ES-I3 (cell line): Measurements from ENCODE around the gene QPCTL.
"Not testable (repeated sequence)": the region's sequence is repeated elsewhere in the genome, so short reads cannot be mapped to it uniquely, and the experiment has no call there.

ENCODE experiments used
- H3K36me3 ChIP-seq: 2 replicates; pipeline ENCODE4 v1.6.1; 2013; ENCODE audit warnings: mild to moderate bottlenecking, low read length, control low read depth, moderate library complexity; ENCODE audit not compliant: insufficient read depth
- H3K4me1 ChIP-seq: 2 replicates; pipeline ENCODE4 v1.6.1; 2013; ENCODE audit warnings: mild to moderate bottlenecking, control low read depth, low read length; ENCODE audit not compliant: insufficient read depth
- H3K9ac ChIP-seq: 2 replicates; pipeline ENCODE4 v1.6.1; 2013; ENCODE audit warnings: low read depth, mild to moderate bottlenecking, low read length, moderate library complexity
- H3K9me3 ChIP-seq: 2 replicates; pipeline ENCODE4 v1.6.1; 2013; ENCODE audit warnings: mild to moderate bottlenecking, low read length, moderate library complexity; ENCODE audit not compliant: control insufficient read depth, insufficient read depth

Gene QPCTL

DNA sequence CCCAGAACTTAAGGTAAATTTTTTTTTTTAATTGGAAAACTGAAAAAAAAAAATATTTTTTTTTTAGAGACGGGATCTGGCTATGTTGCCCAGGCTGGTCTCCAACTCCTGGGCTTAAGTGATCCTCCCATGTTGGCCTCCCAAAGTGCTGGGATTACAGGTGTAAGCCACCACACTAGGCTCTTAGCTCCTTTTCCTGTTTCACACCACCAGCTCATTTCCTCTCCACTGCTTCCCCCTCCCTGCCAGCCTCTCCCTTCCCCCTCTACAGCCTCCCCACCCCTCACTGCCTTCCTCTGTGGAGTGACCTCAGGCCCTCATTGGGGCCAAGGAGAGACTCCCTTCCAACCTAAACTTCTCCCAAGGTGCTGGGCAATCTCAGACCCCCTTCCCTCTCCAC, 28.7 kb upstream of the QPCTL start:
- Histone ChIP-seq H3K36me3 (no peaks in the 10 kb centered on the region), H3K4me1 (peaks cover 7% of the 10 kb centered on the region), H3K9ac (no peak overlapping the region), H3K9me3 (no peaks in the 10 kb centered on the region)

DNA sequence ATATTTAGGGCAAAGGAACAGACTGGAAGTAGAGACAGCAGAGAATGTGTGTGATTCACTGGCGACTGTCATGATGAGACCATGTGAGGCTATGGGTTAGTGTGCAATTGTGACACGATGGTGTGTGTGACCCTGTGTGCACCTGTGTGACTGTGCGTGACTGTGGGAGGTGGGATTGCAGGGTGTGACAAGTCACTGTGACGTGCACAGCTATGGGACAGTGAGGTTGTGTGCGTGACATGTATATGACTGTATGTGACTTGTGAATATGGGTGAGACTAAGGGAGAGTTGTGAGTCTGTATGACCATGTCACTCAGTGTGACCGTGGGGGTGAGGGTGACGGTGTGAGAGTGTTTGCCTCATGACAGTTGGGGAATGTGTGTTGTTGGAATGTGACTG, 27.9 kb upstream of the QPCTL start:
- Histone ChIP-seq H3K36me3 (no peaks in the 10 kb centered on the region), H3K4me1 (peaks cover 7% of the 10 kb centered on the region), H3K9ac (no peak overlapping the region), H3K9me3 (no peaks in the 10 kb centered on the region)

DNA sequence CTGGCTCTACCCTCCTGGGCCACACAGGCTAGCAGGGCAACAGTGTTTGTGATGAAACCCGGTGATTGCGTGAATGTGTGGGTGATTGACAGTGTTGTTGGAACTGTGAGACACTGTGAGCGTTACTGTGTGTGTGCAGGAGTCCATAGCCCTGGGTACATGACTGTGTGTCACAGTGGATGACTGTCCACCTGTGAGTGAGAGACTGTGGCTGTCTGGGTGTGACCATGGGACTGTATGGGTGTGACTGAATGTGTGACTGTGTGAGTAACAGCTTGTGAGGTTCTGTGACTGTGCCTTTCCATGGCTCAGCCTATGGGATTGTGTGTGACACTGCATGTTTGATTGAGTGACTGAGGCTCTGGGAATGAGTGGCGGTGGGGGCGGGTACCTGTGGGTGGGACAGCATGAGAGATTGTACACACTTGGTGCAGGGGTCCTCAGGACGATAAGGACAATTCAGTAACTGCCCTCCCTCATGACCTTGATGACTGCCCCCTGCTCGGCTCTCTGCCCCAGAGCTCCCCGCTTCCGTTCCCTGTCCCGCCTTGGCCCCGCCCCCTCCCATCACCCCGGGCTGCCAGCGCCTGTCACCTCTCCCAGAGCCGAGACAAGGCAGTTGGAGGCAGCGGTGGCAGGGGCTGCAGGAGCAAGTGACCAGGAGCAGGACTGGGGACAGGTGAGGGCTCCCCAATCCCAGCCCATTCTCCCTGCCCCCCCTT, 24.7 kb upstream of the QPCTL start, which contains the start of gene GIPR:
Gene GIPR, plus strand, starts transcription at position 602 of the 722 bp plus-strand sequence. CDS start 1,300 bp downstream, outside the sequence.
- H3K4me1 ChIP-seq = peaks cover 7% of the 10 kb centered on the region
- H3K36me3 ChIP-seq = no peaks in the 10 kb centered on the region
- no peaks in the 10 kb centered on the region for H3K9me3 ChIP-seq
- H3K9ac ChIP-seq = peak within 1 kb of the TSS; percentile 71; the same call in 1 of the 2 replicates

DNA sequence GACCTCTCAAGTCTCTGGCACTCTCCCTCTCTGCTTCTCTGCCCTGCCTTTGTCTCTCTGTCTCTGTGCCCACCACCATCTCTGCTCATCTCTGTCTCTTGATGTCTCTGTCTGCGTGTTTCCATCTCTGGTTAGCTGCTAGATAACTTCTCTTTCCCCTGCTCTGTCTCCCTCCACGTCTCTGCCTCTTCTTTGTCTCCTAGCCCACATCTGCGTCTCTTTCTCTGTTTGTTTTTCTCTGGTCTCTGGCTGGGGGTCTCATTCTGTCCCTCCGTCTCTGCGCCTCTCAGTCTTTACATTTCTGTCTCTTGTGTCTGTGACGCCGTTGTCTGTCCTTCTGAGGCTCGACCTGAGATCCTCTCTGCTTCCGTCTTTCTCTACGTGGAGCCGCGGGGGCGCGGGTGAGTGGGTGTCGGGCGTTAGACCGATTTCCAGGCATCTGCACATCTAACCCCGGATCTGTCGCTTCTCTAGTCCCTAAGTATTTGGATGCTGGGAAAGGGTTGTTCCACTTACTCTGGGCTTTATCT, 24.1 kb upstream of the QPCTL start:
- peaks cover 7% of the 10 kb centered on the region for H3K4me1 ChIP-seq
- peak overlapping the region; percentile 71; the same call in 1 of the 2 replicates for H3K9ac ChIP-seq
- H3K9me3 ChIP-seq = no peaks in the 10 kb centered on the region
- H3K36me3 ChIP-seq = no peaks in the 10 kb centered on the region

DNA sequence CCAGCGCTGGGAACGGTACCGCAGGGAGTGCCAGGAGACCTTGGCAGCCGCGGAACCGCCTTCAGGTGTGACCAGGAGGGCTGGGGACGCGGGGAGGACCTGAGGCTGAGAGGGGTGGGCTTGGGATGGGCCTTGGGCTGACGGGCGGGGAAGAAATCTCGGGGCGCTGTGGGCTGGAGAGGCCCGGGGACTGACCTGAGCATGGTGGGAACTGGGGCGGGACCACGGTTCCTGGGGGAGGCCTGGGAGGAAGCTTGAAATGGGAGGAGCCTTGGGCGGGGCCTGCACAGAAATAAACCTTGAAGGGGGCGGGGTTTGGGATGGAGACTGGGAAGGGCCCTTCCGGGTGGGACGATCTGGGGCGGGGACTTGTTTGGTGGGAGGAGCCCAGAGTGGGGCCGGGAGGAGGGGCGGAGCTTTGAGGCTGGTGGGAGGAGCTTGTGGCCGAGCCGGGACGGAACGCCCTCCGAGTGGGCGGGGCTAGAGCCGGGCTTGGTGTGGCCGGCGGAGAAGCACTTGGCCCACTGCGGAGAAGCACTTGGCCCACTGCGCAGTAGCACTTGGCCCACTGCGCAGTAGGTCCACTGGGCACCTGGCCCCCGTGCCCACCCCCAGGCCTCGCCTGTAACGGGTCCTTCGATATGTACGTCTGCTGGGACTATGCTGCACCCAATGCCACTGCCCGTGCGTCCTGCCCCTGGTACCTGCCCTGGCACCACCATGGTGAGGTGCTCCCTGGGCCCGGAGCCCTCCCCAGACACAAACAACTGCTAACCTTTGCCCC, 21.6 kb upstream of the QPCTL start:
- Histone ChIP-seq H3K36me3 (no peaks in the 10 kb centered on the region), H3K9me3 (no peaks in the 10 kb centered on the region), H3K4me1 (peaks cover 7% of the 10 kb centered on the region), H3K9ac (peak overlapping the region; percentile 71)

DNA sequence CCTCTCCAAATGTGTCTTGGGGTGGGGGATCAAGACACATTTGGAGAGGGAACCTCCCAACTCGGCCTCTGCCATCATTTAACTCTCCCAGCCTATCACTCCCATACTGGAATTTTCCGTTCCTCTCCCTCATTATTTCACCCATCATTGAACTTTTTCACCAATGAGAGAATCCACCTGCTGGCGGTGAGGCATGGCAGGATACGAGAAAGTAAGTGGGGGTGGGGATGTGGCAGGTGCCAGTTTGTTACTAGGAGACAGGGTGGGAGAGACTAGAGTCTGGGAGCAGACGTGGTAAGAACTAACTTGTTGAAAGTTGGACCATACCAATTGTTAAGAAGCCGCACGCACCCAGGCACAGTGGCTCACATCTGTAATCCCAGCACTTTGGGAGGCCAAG, 17.5 kb upstream of the QPCTL start:
- H3K9me3 ChIP-seq = no peaks in the 10 kb centered on the region
- no peak overlapping the region for H3K9ac ChIP-seq
- H3K36me3 ChIP-seq = no peaks in the 10 kb centered on the region
- H3K4me1 ChIP-seq = no peaks in the 10 kb centered on the region

DNA sequence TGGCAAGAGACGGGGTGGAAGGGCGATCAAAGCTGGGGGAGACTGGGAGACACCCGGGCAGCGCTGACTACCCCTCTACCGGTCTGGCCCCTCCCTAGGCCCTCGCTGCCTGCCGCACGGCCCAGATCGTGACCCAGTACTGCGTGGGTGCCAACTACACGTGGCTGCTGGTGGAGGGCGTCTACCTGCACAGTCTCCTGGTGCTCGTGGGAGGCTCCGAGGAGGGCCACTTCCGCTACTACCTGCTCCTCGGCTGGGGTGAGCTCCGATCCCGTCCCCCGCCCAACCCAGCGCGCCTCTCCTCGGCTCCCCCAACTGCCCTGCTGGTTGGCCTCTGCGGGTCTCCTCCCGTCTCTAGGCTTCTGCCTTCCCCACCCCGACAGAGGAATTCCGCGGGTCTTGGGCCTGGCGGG, 15.6 kb upstream of the QPCTL start:
- no peaks in the 10 kb centered on the region for H3K36me3 ChIP-seq
- H3K4me1 ChIP-seq = no peaks in the 10 kb centered on the region
- H3K9me3 ChIP-seq = no peaks in the 10 kb centered on the region
- peak overlapping the region; percentile 54 for H3K9ac ChIP-seq

DNA sequence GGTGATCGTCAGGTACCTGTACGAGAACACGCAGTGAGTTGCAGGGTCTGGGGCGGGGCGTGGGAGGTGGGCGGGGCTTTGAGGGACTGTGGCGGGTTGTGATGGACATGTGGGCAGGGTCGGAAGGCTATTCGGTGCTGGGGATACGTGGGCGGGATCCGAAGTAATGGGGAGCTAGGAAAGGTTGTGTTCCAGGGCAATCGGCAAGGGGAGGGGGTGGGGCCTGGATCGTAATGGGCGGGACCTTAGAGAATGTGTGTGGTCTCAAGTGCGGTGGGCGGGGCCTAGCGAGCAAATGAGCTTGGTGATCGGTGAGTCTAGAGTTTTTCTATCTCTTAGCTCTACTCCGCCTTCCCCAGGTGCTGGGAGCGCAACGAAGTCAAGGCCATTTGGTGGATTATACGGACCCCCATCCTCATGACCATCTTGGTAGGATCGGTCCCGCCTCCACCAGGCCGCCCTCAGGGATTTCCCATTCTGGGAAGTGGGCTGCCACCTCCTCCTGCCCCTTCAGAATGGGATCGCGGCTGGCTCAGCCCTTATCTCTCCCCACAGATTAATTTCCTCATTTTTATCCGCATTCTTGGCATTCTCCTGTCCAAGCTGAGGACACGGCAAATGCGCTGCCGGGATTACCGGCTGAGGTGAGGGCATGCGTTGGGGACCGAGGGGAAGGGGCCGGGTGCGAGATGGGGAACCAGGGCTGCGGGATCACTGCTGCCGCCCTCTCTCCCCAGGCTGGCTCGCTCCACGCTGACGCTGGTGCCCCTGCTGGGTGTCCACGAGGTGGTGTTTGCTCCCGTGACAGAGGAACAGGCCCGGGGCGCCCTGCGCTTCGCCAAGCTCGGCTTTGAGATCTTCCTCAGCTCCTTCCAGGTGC, 14.9 kb upstream of the QPCTL start:
- H3K36me3 ChIP-seq = no peaks in the 10 kb centered on the region
- peak overlapping the region; percentile 58 for H3K9ac ChIP-seq
- H3K4me1 ChIP-seq = no peaks in the 10 kb centered on the region
- H3K9me3 ChIP-seq = no peaks in the 10 kb centered on the region

DNA sequence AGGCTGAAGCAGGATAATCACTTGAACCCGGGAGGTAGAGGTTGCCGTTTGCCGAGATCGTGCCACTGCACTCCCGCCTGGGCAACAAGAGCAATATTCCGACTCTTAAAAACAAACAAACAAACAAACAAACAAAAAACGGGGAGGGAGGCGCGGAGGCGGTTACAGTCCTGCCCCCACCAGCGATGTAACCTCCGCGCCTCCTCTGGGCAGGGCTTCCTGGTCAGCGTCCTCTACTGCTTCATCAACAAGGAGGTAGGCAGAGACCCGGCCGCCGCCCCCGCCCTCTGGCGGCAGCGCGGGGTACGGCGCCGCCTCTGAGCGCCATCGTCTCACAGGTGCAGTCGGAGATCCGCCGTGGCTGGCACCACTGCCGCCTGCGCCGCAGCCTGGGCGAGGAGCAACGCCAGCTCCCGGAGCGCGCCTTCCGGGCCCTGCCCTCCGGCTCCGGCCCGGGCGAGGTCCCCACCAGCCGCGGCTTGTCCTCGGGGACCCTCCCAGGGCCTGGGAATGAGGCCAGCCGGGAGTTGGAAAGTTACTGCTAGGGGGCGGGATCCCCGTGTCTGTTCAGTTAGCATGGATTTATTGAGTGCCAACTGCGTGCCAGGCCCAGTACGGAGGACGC, 11.0 kb upstream of the QPCTL start:
- H3K9ac ChIP-seq = peak overlapping the region; percentile 54
- H3K9me3 ChIP-seq = no peaks in the 10 kb centered on the region
- H3K4me1 ChIP-seq = no peaks in the 10 kb centered on the region
- H3K36me3 ChIP-seq = peaks cover 9% of the 10 kb centered on the region

DNA sequence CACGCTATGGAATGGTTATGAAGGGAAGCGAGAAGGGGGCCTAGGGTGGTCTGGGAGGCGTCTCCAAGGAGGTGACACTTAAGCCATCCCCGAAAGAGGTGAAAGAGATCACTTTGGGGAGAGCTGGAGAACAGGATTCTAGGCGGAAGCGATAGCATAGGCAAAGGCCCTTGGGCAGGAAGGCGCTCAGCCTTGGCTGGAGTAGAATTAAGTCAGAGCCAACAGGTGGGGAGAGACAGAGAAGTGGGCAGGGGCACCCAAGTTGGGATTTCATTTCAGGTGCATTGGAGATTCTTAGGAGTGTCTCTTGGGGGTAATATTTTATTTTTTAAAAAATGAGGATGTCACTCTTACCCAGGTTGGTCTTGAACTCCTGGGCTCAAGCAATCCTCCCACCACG, 10.3 kb upstream of the QPCTL start:
- Histone ChIP-seq H3K9me3 (no peaks in the 10 kb centered on the region), H3K4me1 (no peaks in the 10 kb centered on the region), H3K36me3 (peaks cover 13% of the 10 kb centered on the region), H3K9ac (no peak overlapping the region; the same call in 1 of the 2 replicates)

DNA sequence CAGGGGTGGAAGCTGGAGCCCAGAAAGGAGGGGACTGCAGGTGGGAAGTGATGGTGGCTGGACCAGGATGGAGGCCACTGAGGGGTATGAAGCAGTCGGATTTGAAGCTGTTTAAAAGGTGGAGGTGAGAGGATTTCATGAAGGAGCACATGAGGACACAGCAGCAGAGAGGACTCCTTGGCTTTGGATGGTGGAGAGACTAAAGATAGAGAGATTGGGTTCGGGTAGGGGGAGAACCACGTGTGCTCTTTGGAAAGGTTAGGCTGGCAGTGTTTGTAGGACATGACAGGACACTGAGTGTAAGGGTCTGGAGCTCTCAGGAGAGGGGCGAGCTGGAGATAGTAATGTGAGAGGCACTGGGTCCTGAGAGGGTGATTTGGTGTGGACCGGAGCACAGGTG, 9.6 kb upstream of the QPCTL start:
- H3K4me1 ChIP-seq = no peaks in the 10 kb centered on the region
- no peak overlapping the region for H3K9ac ChIP-seq
- H3K36me3 ChIP-seq = peaks cover 16% of the 10 kb centered on the region
- H3K9me3 ChIP-seq = no peaks in the 10 kb centered on the region

DNA sequence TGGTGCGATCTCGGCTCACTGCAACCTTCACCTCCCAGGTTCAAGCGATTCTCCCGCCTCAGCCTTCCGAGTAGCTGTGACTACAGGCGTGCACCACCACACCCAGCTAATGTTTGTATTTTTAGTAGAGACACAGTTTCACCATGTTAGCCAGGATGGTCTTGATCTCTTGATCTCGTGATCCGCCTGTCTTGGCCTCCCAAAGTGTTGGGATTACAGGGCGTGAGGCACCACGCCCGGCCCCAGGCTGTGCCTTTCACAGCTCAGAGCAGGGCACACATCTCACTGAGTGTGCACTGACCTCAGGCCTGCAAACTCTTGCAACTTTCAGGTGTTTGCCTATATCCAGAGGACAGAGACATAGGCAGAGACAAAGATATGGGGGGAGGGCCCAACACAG, 7.4 kb upstream of the QPCTL start:
- H3K4me1 ChIP-seq, H3K9ac ChIP-seq, H3K9me3 ChIP-seq: not testable (repeated sequence)
- H3K36me3 ChIP-seq = peaks cover 28% of the 10 kb centered on the region

DNA sequence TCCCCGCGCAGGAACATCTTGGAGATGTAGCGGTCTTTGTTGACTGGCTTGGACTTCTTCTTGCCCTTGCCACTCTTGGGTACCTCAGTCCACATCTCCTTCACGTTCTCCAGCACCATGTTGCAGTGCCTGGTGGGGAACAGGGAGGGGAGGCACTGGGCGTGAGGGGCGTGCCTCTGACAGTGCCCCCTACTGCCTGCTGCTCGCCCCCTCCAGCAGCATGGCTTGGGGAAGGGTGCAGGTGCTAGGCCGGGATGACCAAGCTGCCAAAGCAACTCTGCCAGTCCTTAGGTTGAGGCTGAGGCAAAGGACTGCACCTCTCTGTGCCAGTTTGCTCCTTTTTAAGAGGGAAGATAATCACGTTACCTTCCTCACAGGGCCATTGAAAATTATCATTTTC, 4.9 kb upstream of the QPCTL start:
- Histone ChIP-seq H3K9me3 (no peaks in the 10 kb centered on the region), H3K4me1 (no peaks in the 10 kb centered on the region), H3K9ac (no peak overlapping the region), H3K36me3 (peaks cover 28% of the 10 kb centered on the region)
